WI38 (cell line): ENCODE data around the gene SLC11A1.

Source experiments
- H3K4me3 ChIP-seq: 2 replicates; pipeline ENCODE4 v1.5.1; 2011; ENCODE audit warnings: low read depth, mild to moderate bottlenecking, control low read depth, low read length
- CTCF ChIP-seq: IDR thresholded peaks from 2 replicates; pipeline ENCODE4 v1.5.1; 2012; ENCODE audit warnings: low read depth, mild to moderate bottlenecking, control low read depth, low read length

The SLC11A1 gene

GRCh38 chr2:218387369-218388194, 5.5 kb downstream of the SLC11A1 start:
- peak overlapping the region; percentile 48 for H3K4me3 ChIP-seq
- TF ChIP-seq CTCF = no peak

- no peak for TF ChIP-seq CTCF
- H3K4me3 ChIP-seq = no peak overlapping the region
These were observed 7.5 kb downstream of the SLC11A1 start for GRCh38 chr2:218389333-218390150.

GRCh38 chr2:218391202-218391601, 9.1 kb downstream of the SLC11A1 start:
- no peak overlapping the region for H3K4me3 ChIP-seq
- no peak for TF ChIP-seq CTCF

- TF ChIP-seq CTCF = no peak
These were observed 10.4 kb downstream of the SLC11A1 start for GRCh38 chr2:218392459-218392858.

GRCh38 chr2:218392891-218393462, 10.9 kb downstream of the SLC11A1 start:
- H3K4me3 ChIP-seq = no peak overlapping the region
- no peak for TF ChIP-seq CTCF

More at GRCh38 chr2:218392459-218392858, 10.4 kb downstream of the SLC11A1 start:
- H3K4me3 ChIP-seq = no peak overlapping the region

- TF ChIP-seq CTCF = no peak
- no peak overlapping the region for H3K4me3 ChIP-seq
These were observed 11.7 kb downstream of the SLC11A1 start for GRCh38 chr2:218393750-218394290.
